ENCODE results near the gene ARHGAP22. TPM values are rescaled to one million over a fixed set of nuclear protein-coding genes. Genes with fewer than 3 reads are reported as not detected.

Gene ARHGAP22
- total RNA-seq, 2 experiments from 2014 or later, result 0.19 to 0.46 TPM

- ChIA-PET POLR2A (no interaction called here), CTCF (ENCODE audit: unreplicated experiment) (no interaction called here)
- Histone ChIP-seq H3K79me2 (ENCODE audit: insufficient read depth, low read depth, low read length) (no peaks in the 10 kb centered on the region), H2AFZ (ENCODE audit: low read length) (no peak overlapping the region), H3K4me1 (ENCODE audit: insufficient read depth, low read length, poor library complexity, severe bottlenecking) (no peaks in the 10 kb centered on the region), H3K9me3 (ENCODE audit: low read length) (no peaks in the 10 kb centered on the region), H3K27ac (ENCODE audit: low read depth, low read length, poor library complexity, severe bottlenecking) (no peak overlapping the region), H3K4me2 (ENCODE audit: low read length) (no peak overlapping the region), H3K4me3 (ENCODE audit: low read depth, low read length, poor library complexity, severe bottlenecking) (no peak overlapping the region), H3K36me3 (ENCODE audit: insufficient read depth, low read length) (no peaks in the 10 kb centered on the region), H3K9me2 (ENCODE audit: insufficient read depth, low read length) (no peaks in the 10 kb centered on the region), H4K20me1 (ENCODE audit: insufficient read depth, low read length) (no peaks in the 10 kb centered on the region)
- DNase-seq (ENCODE audit: low spot score), result no peak
- intact Hi-C loops (cut with micrococcal nuclease; ENCODE audit: unreplicated experiment), result no loop called here
- BruUV-seq (replicated peaks), result no TSS peak
- no peak for TF ChIP-seq CTCF (conservative IDR thresholded peaks at IDR 0.05; ENCODE audit: low read length)
- TF ChIP-seq EZH2phosphoT487 (IDR thresholded peaks at IDR 0.05; ENCODE audit: borderline replicate concordance, low read depth, low read length), result no peak
Measured at GRCh38 chr10:48541144-48541795, 63.6 kb downstream of the ARHGAP22 start.

- H3K9me3 ChIP-seq (ENCODE audit: low read length), result no peaks in the 10 kb centered on the region
- H3K27ac ChIP-seq (ENCODE audit: low read depth, low read length, poor library complexity, severe bottlenecking), result no peak overlapping the region
- CTCF ChIA-PET (ENCODE audit: unreplicated experiment), result no interaction called here
- H3K4me3 ChIP-seq (ENCODE audit: low read depth, low read length, poor library complexity, severe bottlenecking), result no peak overlapping the region
- BruUV-seq (replicated peaks), result no TSS peak
- intact Hi-C loops (cut with micrococcal nuclease; ENCODE audit: unreplicated experiment), result no loop called here
- POLR2A ChIA-PET, result no interaction called here
- H3K79me2 ChIP-seq (ENCODE audit: insufficient read depth, low read depth, low read length), result no peaks in the 10 kb centered on the region
- H3K4me1 ChIP-seq (ENCODE audit: insufficient read depth, low read length, poor library complexity, severe bottlenecking), result no peaks in the 10 kb centered on the region
- TF ChIP-seq EZH2phosphoT487 (IDR thresholded peaks at IDR 0.05; ENCODE audit: borderline replicate concordance, low read depth, low read length) (no peak), CTCF (conservative IDR thresholded peaks at IDR 0.05; ENCODE audit: low read length) (no peak)
- H2AFZ ChIP-seq (ENCODE audit: low read length), result no peak overlapping the region
- no peak overlapping the region for H3K4me2 ChIP-seq (ENCODE audit: low read length)
- no peak for DNase-seq (ENCODE audit: low spot score)
- H4K20me1 ChIP-seq (ENCODE audit: insufficient read depth, low read length), result no peaks in the 10 kb centered on the region
- no peaks in the 10 kb centered on the region for H3K9me2 ChIP-seq (ENCODE audit: insufficient read depth, low read length)
- no peaks in the 10 kb centered on the region for H3K36me3 ChIP-seq (ENCODE audit: insufficient read depth, low read length)
Measured at GRCh38 chr10:48538611-48539010, 66.3 kb downstream of the ARHGAP22 start.

Data from OCI-LY7 (cell line).